CMK (cell line): ENCODE results near the gene NQO1.
"Not testable (repeated sequence)": the region's sequence is repeated elsewhere in the genome, so short reads cannot be mapped to it uniquely, and the experiment has no call there.

ENCODE experiments used
- DNase-seq: peaks from one replicate; pipeline ENCODE4 v3.0.0-alpha.2; 2010; ENCODE audit warnings: low read depth

The NQO1 gene

GRCh38 chr16:69726313-69727060 lies at the start of gene NQO1:
NQO1 (minus strand) TSS chr16:69726560; CDS start chr16:69726439, 121 bp downstream.
- DNase-seq = peak; percentile 90

GRCh38 chr16:69775563-69775962 lies 49.2 kb upstream of the NQO1 start:
- DNase-seq = no peak

GRCh38 chr16:69773260-69773947 lies 47.0 kb upstream of the NQO1 start:
- no peak for DNase-seq

- no peak for DNase-seq
Measured at GRCh38 chr16:69771651-69771967, 45.2 kb upstream of the NQO1 start.

GRCh38 chr16:69769404-69769803 lies 43.0 kb upstream of the NQO1 start:
- DNase-seq = no peak

GRCh38 chr16:69768666-69769065 lies 42.3 kb upstream of the NQO1 start:
- no peak for DNase-seq

GRCh38 chr16:69767459-69768229 lies 41.3 kb upstream of the NQO1 start:
- no peak for DNase-seq

GRCh38 chr16:69763599-69763942 lies 37.2 kb upstream of the NQO1 start:
- no peak for DNase-seq

- DNase-seq = no peak
Measured at GRCh38 chr16:69762814-69763598, 36.6 kb upstream of the NQO1 start.

GRCh38 chr16:69761983-69762813 lies 35.8 kb upstream of the NQO1 start, which contains the start of gene WWP2:
WWP2 (plus strand) TSS chr16:69762332; CDS start chr16:69787011, 24,679 bp downstream.
- DNase-seq = peak; percentile 67

GRCh38 chr16:69757375-69757774 lies 31.0 kb upstream of the NQO1 start:
- not testable (repeated sequence) for DNase-seq

GRCh38 chr16:69756705-69757104 lies 30.3 kb upstream of the NQO1 start:
- no peak for DNase-seq

- DNase-seq = peak; percentile 97
Measured at GRCh38 chr16:69754469-69755310, 28.3 kb upstream of the NQO1 start, which contains the start of gene NOB1. NOB1 (minus strand) TSS chr16:69754926; CDS start chr16:69754910, 16 bp downstream.

GRCh38 chr16:69754143-69754468 lies 27.7 kb upstream of the NQO1 start:
- no peak for DNase-seq

GRCh38 chr16:69748694-69749345 lies 22.5 kb upstream of the NQO1 start:
- no peak for DNase-seq

- DNase-seq = no peak
Measured at GRCh38 chr16:69747115-69747514, 20.8 kb upstream of the NQO1 start.

- DNase-seq = no peak
Measured at GRCh38 chr16:69745959-69746358, 19.6 kb upstream of the NQO1 start.

GRCh38 chr16:69745232-69745612 lies 18.9 kb upstream of the NQO1 start:
- DNase-seq = no peak

GRCh38 chr16:69744363-69745231 lies 18.2 kb upstream of the NQO1 start:
- no peak for DNase-seq
